Activated CD4-positive, alpha-beta memory T cell treated with anti-CD3 and anti-CD28 coated beads, Interleukin-2, amount 10 ng/mL, durations not matched to agents 7 days and 5 days (primary cell): ENCODE measurements around the gene LRRN2. TPM values are rescaled to one million over a fixed set of nuclear protein-coding genes. Genes with fewer than 3 reads are reported as not detected.

ENCODE experiments used
- CTCF ChIA-PET: fragments of 350-600 bp; sonication (Branson Sonifier 250); formaldehyde crosslinking; loops from one replicate; lab custom pipeline; 2021; ENCODE audit warnings: antibody characterized with exemption, inconsistent platforms; lab: Charles Lee
- POLR2A ChIA-PET: fragments of 350-600 bp; sonication (Branson Sonifier 250); formaldehyde crosslinking; loops from one replicate; lab custom pipeline; 2021; ENCODE audit warnings: antibody characterized with exemption; lab: Charles Lee
- DNase-seq: peaks from one replicate; pipeline ENCODE4 v3.0.0-alpha.2; 2020
- H3K27ac Mint-ChIP-seq: one replicate; pipeline ENCODE4 v1.8.0; 2021; ENCODE audit warnings: mild to moderate bottlenecking, mixed read lengths
- H3K27me3 Mint-ChIP-seq: one replicate; pipeline ENCODE4 v1.8.0; 2021; ENCODE audit warnings: mixed read lengths
- H3K36me3 Mint-ChIP-seq: one replicate; pipeline ENCODE4 v1.8.0; 2021; ENCODE audit warnings: low read depth, mixed read lengths
- H3K4me1 Mint-ChIP-seq: one replicate; pipeline ENCODE4 v1.8.0; 2021; ENCODE audit warnings: mixed read lengths
- H3K4me3 Mint-ChIP-seq: one replicate; pipeline ENCODE4 v1.8.0; 2021; ENCODE audit warnings: mild to moderate bottlenecking, mixed read lengths
- H3K9me3 Mint-ChIP-seq: one replicate; pipeline ENCODE4 v1.8.0; 2021; ENCODE audit warnings: mixed read lengths
- total RNA-seq, 2 experiments: library from RNA; stranded (reverse); gene quantifications; one replicate each; pipeline ENCODE4 v1.2.3, GENCODE V29; 2021

Gene LRRN2
- total RNA-seq, 2 experiments from 2014 or later = 0.10 to 0.25 TPM

DNA sequence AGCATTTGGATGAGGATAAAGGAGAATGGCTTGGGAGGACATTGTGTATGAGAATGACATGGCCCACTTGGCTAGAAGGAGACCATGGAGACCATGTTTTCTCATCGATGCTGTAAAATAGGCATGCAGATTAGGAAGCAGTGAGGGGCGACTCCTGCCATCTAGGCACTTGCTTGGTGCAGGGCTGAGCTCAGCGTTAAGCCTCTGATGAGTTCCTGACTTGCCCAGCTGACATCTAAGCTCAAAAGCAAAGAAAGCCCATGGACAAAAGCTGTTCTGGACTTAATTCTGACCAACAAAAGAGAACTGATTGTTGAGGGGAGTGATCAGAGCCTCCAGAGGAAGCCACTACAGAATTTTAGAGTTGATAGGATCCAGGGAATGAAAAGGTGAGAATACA lies 74.5 kb downstream of the LRRN2 start:
- ChIA-PET CTCF (no interaction called here), POLR2A (interaction anchor here (1.4 kb wide), 1 partner anchor 33 kb away, joined by 3 read pairs; no protein-coding TSS in a partner anchor)
- Mint-ChIP-seq H3K27ac (no peak overlapping the region), H3K4me1 (no peaks in the 10 kb centered on the region), H3K36me3 (no peaks in the 10 kb centered on the region), H3K4me3 (no peak overlapping the region), H3K9me3 (no peaks in the 10 kb centered on the region), H3K27me3 (peaks cover 12% of the 10 kb centered on the region)
- DNase-seq = no peak

- POLR2A ChIA-PET = no interaction called here
- CTCF ChIA-PET = interaction anchor here (1.5 kb wide), 1 partner anchor 16 kb away, joined by 3 read pairs; no protein-coding TSS in a partner anchor
- H3K9me3 Mint-ChIP-seq = no peaks in the 10 kb centered on the region
- no peaks in the 10 kb centered on the region for H3K4me1 Mint-ChIP-seq
- H3K4me3 Mint-ChIP-seq = no peak overlapping the region
- no peaks in the 10 kb centered on the region for H3K36me3 Mint-ChIP-seq
- H3K27ac Mint-ChIP-seq = no peak overlapping the region
- DNase-seq = no peak
- peaks cover 10% of the 10 kb centered on the region for H3K27me3 Mint-ChIP-seq
Measured at GRCh38 chr1:204607910-204608309, 77.6 kb downstream of the LRRN2 start.

DNA sequence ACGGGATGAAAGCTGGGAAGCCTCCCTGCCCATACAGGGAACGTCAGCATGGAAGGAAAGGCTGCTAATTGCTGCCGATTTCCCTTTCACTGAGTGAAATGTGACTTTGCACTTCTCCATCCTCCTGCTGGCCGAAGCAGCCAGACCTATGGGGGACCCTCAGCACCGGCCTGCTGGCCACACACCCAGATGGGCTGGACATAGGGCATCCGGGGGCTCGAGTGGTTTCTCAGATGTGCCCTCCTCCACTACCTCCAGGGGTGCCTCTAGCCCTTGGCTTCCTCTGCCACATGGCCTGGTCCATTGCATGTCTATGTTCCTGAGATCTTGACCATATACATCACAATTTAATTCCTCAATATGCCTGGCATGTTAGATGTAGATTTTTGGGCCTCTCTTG lies 79.7 kb downstream of the LRRN2 start:
- Mint-ChIP-seq H3K9me3 (no peaks in the 10 kb centered on the region), H3K27ac (no peak overlapping the region), H3K4me3 (no peak overlapping the region), H3K36me3 (no peaks in the 10 kb centered on the region), H3K4me1 (no peaks in the 10 kb centered on the region), H3K27me3 (peaks cover 10% of the 10 kb centered on the region)
- DNase-seq = no peak
- POLR2A ChIA-PET = no interaction called here
- CTCF ChIA-PET = no interaction called here

GRCh38 chr1:204602871-204603542 lies 82.5 kb downstream of the LRRN2 start:
- Mint-ChIP-seq H3K36me3 (no peaks in the 10 kb centered on the region), H3K9me3 (no peaks in the 10 kb centered on the region), H3K4me3 (no peak overlapping the region), H3K27me3 (peaks cover 6% of the 10 kb centered on the region), H3K27ac (no peak overlapping the region), H3K4me1 (no peaks in the 10 kb centered on the region)
- POLR2A ChIA-PET = no interaction called here
- DNase-seq = no peak
- CTCF ChIA-PET = interaction anchor here (0.6 to 1.1 kb wide), 2 partner anchors 48 to 204 kb away, joined by 3 read pairs; no protein-coding TSS in a partner anchor

- Mint-ChIP-seq H3K9me3 (no peaks in the 10 kb centered on the region), H3K4me1 (no peaks in the 10 kb centered on the region), H3K27ac (no peak overlapping the region), H3K36me3 (no peaks in the 10 kb centered on the region), H3K4me3 (no peak overlapping the region), H3K27me3 (no peaks in the 10 kb centered on the region)
- CTCF ChIA-PET = no interaction called here
- POLR2A ChIA-PET = no interaction called here
- no peak for DNase-seq
Measured at GRCh38 chr1:204602111-204602579, 83.4 kb downstream of the LRRN2 start.

DNA sequence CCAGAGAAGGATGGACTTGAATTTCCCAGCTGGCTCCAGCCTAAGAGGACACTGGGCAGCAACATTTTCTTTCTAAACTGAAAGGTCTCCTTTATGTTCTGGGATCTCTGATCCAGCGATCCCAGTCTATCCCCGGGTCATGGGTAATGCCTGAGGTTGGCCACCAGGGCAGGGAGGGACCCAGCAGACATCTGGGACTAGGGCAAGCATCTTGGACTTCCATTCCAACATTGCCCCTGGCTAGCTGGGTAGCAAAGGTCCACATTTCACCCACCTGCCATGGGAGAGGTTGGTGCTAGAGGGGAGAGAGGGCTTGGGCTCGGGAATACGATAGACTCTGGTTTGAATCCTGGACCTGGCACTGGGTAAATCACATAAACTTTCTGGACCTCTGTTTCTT lies 84.6 kb downstream of the LRRN2 start:
- Mint-ChIP-seq H3K36me3 (no peaks in the 10 kb centered on the region), H3K9me3 (no peaks in the 10 kb centered on the region), H3K27ac (no peak overlapping the region), H3K27me3 (no peaks in the 10 kb centered on the region), H3K4me1 (no peaks in the 10 kb centered on the region), H3K4me3 (no peak overlapping the region)
- DNase-seq = no peak
- ChIA-PET POLR2A (no interaction called here), CTCF (interaction anchor here (0.6 to 1.0 kb wide), 2 partner anchors 73 to 206 kb away, joined by 3 read pairs; no protein-coding TSS in a partner anchor)

- H3K36me3 Mint-ChIP-seq = no peaks in the 10 kb centered on the region
- no peaks in the 10 kb centered on the region for H3K27me3 Mint-ChIP-seq
- H3K9me3 Mint-ChIP-seq = no peaks in the 10 kb centered on the region
- POLR2A ChIA-PET = no interaction called here
- no peak overlapping the region for H3K4me3 Mint-ChIP-seq
- no peaks in the 10 kb centered on the region for H3K4me1 Mint-ChIP-seq
- CTCF ChIA-PET = interaction anchor here (1.0 kb wide), 1 partner anchor 207 kb away, joined by 3 read pairs; no protein-coding TSS in a partner anchor
- no peak for DNase-seq
- no peak overlapping the region for H3K27ac Mint-ChIP-seq
Measured at GRCh38 chr1:204600203-204600602, 85.3 kb downstream of the LRRN2 start.

DNA sequence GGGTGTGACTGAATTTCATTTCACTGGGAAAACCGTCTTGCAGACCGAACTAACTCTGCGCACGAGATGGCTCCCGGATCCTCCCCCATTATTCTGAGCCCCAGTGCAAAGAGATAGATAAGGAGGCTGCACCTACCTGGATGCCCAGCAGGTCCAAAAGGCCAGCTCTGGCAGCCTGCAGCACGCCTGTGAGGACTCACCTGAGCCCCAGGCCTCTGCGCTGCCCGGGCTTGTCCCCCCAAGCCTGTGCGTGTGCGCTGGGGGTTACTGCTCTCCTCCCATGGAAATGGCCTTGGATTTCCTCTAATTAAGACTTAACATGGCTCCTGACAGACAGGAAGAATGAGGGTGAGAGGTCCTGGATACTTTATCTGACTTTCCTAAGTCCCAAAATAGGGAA lies 85.9 kb downstream of the LRRN2 start:
- H3K4me1 Mint-ChIP-seq = no peaks in the 10 kb centered on the region
- DNase-seq = no peak
- H3K9me3 Mint-ChIP-seq = no peaks in the 10 kb centered on the region
- ChIA-PET POLR2A (no interaction called here), CTCF (no interaction called here)
- no peaks in the 10 kb centered on the region for H3K27me3 Mint-ChIP-seq
- H3K4me3 Mint-ChIP-seq = no peak overlapping the region
- no peaks in the 10 kb centered on the region for H3K36me3 Mint-ChIP-seq
- no peak overlapping the region for H3K27ac Mint-ChIP-seq

DNA sequence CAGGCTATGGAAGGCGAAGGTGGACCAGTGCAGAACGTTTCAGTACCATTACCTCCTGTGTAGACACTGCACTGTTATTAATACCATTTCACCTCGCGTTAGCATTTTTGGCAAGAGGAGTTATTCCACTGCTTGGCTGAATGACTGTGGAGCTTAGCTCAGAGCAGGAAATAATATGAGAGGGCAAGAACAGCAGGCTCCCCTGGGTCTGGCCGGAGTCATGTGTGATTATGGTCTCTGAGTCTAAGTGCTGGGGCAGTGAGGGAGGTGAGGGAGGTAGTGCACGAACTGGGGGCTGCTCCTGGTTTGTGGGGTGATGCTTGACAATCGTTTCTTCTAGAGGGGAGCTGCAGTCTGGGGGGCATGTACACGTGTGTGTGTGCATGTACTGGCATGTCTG lies 86.4 kb downstream of the LRRN2 start:
- DNase-seq = no peak
- H3K27me3 Mint-ChIP-seq = no peaks in the 10 kb centered on the region
- no peaks in the 10 kb centered on the region for H3K4me1 Mint-ChIP-seq
- no peak overlapping the region for H3K27ac Mint-ChIP-seq
- no peak overlapping the region for H3K4me3 Mint-ChIP-seq
- ChIA-PET CTCF (no interaction called here), POLR2A (no interaction called here)
- H3K36me3 Mint-ChIP-seq = no peaks in the 10 kb centered on the region
- no peaks in the 10 kb centered on the region for H3K9me3 Mint-ChIP-seq

GRCh38 chr1:204598319-204598969 lies 87.1 kb downstream of the LRRN2 start:
- Mint-ChIP-seq H3K4me3 (no peak overlapping the region), H3K27ac (no peak overlapping the region), H3K4me1 (no peaks in the 10 kb centered on the region), H3K27me3 (no peaks in the 10 kb centered on the region), H3K9me3 (no peaks in the 10 kb centered on the region), H3K36me3 (no peaks in the 10 kb centered on the region)
- ChIA-PET CTCF (no interaction called here), POLR2A (no interaction called here)
- DNase-seq = no peak

- Mint-ChIP-seq H3K4me1 (no peaks in the 10 kb centered on the region), H3K36me3 (no peaks in the 10 kb centered on the region), H3K9me3 (no peaks in the 10 kb centered on the region), H3K27ac (no peak overlapping the region), H3K27me3 (no peaks in the 10 kb centered on the region), H3K4me3 (no peak overlapping the region)
- ChIA-PET CTCF (no interaction called here), POLR2A (no interaction called here)
- no peak for DNase-seq
Measured at GRCh38 chr1:204592246-204592948, 93.1 kb downstream of the LRRN2 start.

DNA sequence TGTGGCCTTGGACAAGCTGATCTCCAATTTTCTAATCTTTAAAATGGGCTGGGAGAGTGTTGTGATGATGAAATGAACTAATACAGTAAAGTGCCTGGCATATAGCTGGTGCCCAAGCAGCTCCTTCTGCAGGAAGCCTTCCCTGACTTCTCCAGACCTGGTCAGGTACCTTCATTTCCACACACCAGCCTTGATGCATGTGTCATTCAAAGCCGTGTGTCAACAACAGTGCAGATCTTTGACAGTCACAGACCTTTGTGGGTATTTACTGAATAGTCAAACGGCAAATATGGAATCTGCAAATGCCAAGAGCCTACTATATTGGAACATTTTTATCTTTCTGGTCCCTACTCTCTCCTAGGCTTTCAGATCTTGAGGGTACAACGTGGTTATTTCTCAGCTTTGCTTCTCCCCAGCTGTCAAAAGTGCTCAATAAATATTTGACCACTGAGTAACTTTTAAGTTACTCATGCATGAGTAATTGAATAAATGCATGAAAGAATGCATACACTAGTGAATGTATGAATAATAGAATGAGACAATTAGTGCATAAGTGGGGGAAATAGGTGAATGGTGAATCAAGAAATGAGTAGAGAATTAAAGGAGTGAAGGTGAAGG lies 94.0 kb downstream of the LRRN2 start:
- H3K4me1 Mint-ChIP-seq = no peaks in the 10 kb centered on the region
- H3K9me3 Mint-ChIP-seq = no peaks in the 10 kb centered on the region
- no peaks in the 10 kb centered on the region for H3K36me3 Mint-ChIP-seq
- DNase-seq = no peak
- CTCF ChIA-PET = interaction anchor here (0.6 to 1.1 kb wide), 2 partner anchors 24 to 172 kb away, joined by 4 read pairs; no protein-coding TSS in a partner anchor
- no peaks in the 10 kb centered on the region for H3K27me3 Mint-ChIP-seq
- POLR2A ChIA-PET = no interaction called here
- H3K27ac Mint-ChIP-seq = no peak overlapping the region
- H3K4me3 Mint-ChIP-seq = no peak overlapping the region
